HL-60 (cell line): Measurements from ENCODE around the gene NPEPL1.

ENCODE experiments used
- CTCF ChIP-seq: IDR thresholded peaks from one replicate; pipeline ENCODE4 v1.5.1; 2011; ENCODE audit warnings: low read length, control low read depth, inconsistent platforms; ENCODE audit not compliant: insufficient read depth
- GABPA ChIP-seq: IDR thresholded peaks from 2 replicates; pipeline ENCODE4 v1.6.1; 2012; ENCODE audit warnings: low read depth
- POLR2AphosphoS5 ChIP-seq: IDR thresholded peaks from 2 replicates; pipeline ENCODE4 v1.6.1; 2012; ENCODE audit warnings: low read depth
- REST ChIP-seq: IDR thresholded peaks from 2 replicates; pipeline ENCODE4 v1.6.1; 2012; ENCODE audit warnings: low read depth; ENCODE audit not compliant: insufficient replicate concordance
- SPI1 ChIP-seq: IDR thresholded peaks from 2 replicates; pipeline ENCODE4 v1.6.1; 2012; ENCODE audit warnings: low read depth, mild to moderate bottlenecking, borderline replicate concordance

GRCh38 chr20:58712151-58712791 is 19.7 kb downstream of the NPEPL1 start:
- TF ChIP-seq POLR2AphosphoS5, result no peak
- no peak for TF ChIP-seq CTCF
- no peak for TF ChIP-seq GABPA
- no peak for TF ChIP-seq REST
- TF ChIP-seq SPI1, result no peak
